ENCODE data around the gene POLR1A. TPM values are rescaled to one million over a fixed set of nuclear protein-coding genes. Genes with fewer than 3 reads are reported as not detected.

The POLR1A gene
- total and polyA plus RNA-seq, 2 of the 13 experiments (the other 11 are each of a cell fraction or from before 2014, with no cell fraction given) = 7.2 to 39.9 TPM

GRCh38 chr2:86105969-86106945, 571 bp upstream of the POLR1A start, which contains the start of gene PTCD3 (continued):
- TF ChIP-seq SNAPC4 (CRISPR knock-in tag; IDR thresholded peaks at IDR 0.05) (no peak), IRF2 (CRISPR knock-in tag; IDR thresholded peaks at IDR 0.05) (peak; percentile 76), SRSF1 (optimal IDR thresholded peaks at IDR 0.05; ENCODE audit: low read depth, low read length) (peak; percentile 35), ZFP36 (IDR thresholded peaks at IDR 0.05; ENCODE audit: borderline replicate concordance, low read depth, low read length, partially characterized antibody) (peak; percentile 26), SOX6 (IDR thresholded peaks at IDR 0.05) (no peak), SOX6 (CRISPR knock-in tag; IDR thresholded peaks at IDR 0.05) (no peak), JUND (CRISPR knock-in tag; IDR thresholded peaks at IDR 0.05) (0 out of 2 replicates have a peak, but pooled peaks have one; percentile 26), TARDBP (CRISPR knock-in tag; IDR thresholded peaks at IDR 0.05) (peak; percentile 48; the same call in 1 of the 2 replicates), PBX2 (CRISPR knock-in tag; IDR thresholded peaks at IDR 0.05) (no peak), XBP1 (CRISPR knock-in tag; IDR thresholded peaks at IDR 0.05) (no peak; the same call in 1 of the 2 replicates), ZNF615 (CRISPR knock-in tag; IDR thresholded peaks at IDR 0.05; ENCODE audit: borderline replicate concordance) (peak; percentile 83; the same call in 1 of the 2 replicates), GABPA (IDR thresholded peaks at IDR 0.05; ENCODE audit: low read depth, low read length) (peak; percentile 4; the same call in 1 of the 2 replicates), GABPA (CRISPR knock-in tag; IDR thresholded peaks at IDR 0.05; ENCODE audit: low read depth) (peak; percentile 72), ZMAT3 (CRISPR knock-in tag; conservative IDR thresholded peaks at IDR 0.05) (peak; percentile 72; the same call in 1 of the 2 replicates), ZNF451 (CRISPR knock-in tag; IDR thresholded peaks at IDR 0.05) (no peak; the same call in 1 of the 2 replicates), SSRP1 (CRISPR knock-in tag; IDR thresholded peaks at IDR 0.05) (peak; percentile 60; the same call in 1 of the 2 replicates), JDP2 (CRISPR knock-in tag; IDR thresholded peaks at IDR 0.05; ENCODE audit: borderline replicate concordance) (no peak), ZNF20 (CRISPR knock-in tag; IDR thresholded peaks at IDR 0.05) (no peak), NFIB (CRISPR knock-in tag; IDR thresholded peaks at IDR 0.05; ENCODE audit: borderline replicate concordance) (no peak), BRF2 (CRISPR knock-in tag; IDR thresholded peaks at IDR 0.05) (no peak), ZNF780A (CRISPR knock-in tag; IDR thresholded peaks at IDR 0.05) (no peak), ZNF30 (CRISPR knock-in tag; IDR thresholded peaks at IDR 0.05) (no peak), SAFB2 (CRISPR knock-in tag; IDR thresholded peaks at IDR 0.05; ENCODE audit: borderline replicate concordance, low read depth) (no peak; the same call in 1 of the 2 replicates)
